HG03521 (cell line): ENCODE measurements around the gene DOK3.

Experiments used
- ATAC-seq: cut with Tn5 transposase; IDR thresholded peaks from one replicate; pipeline ENCODE4 v1.9.1; 2021; ENCODE audit warnings: mild to moderate bottlenecking, moderate library complexity; ENCODE audit not compliant: unreplicated experiment

Gene DOK3

GRCh38 chr5:177452688-177453638 is 56.7 kb downstream of the DOK3 start:
- ATAC-seq = no peak
